ENCODE results near the gene SSR1.

The SSR1 gene

GRCh38 chr6:7273709-7274108 lies 39.3 kb downstream of the SSR1 start:
- no peak overlapping the region for H3K4me3 ChIP-seq (ENCODE audit: control insufficient read depth, low read depth, low read length)
- no peak for DNase-seq (ENCODE audit: low read depth)
- no peak for TF ChIP-seq CTCF (conservative IDR thresholded peaks at IDR 0.05; ENCODE audit: control insufficient read depth, insufficient read depth, low read depth, low read length)

- no peak for TF ChIP-seq CTCF (conservative IDR thresholded peaks at IDR 0.05; ENCODE audit: control insufficient read depth, insufficient read depth, low read depth, low read length)
- no peak for DNase-seq (ENCODE audit: low read depth)
- H3K4me3 ChIP-seq (ENCODE audit: control insufficient read depth, low read depth, low read length) = no peak overlapping the region
Observed at GRCh38 chr6:7271205-7271534, 41.8 kb downstream of the SSR1 start.

- TF ChIP-seq CTCF (conservative IDR thresholded peaks at IDR 0.05; ENCODE audit: control insufficient read depth, insufficient read depth, low read depth, low read length) = no peak
- no peak for DNase-seq (ENCODE audit: low read depth)
- no peak overlapping the region for H3K4me3 ChIP-seq (ENCODE audit: control insufficient read depth, low read depth, low read length)
Observed at GRCh38 chr6:7270320-7271204, 42.4 kb downstream of the SSR1 start.

GRCh38 chr6:7269816-7270215 lies 43.2 kb downstream of the SSR1 start:
- no peak for TF ChIP-seq CTCF (conservative IDR thresholded peaks at IDR 0.05; ENCODE audit: control insufficient read depth, insufficient read depth, low read depth, low read length)
- DNase-seq (ENCODE audit: low read depth) = no peak
- no peak overlapping the region for H3K4me3 ChIP-seq (ENCODE audit: control insufficient read depth, low read depth, low read length)

- DNase-seq (ENCODE audit: low read depth) = no peak
- TF ChIP-seq CTCF (conservative IDR thresholded peaks at IDR 0.05; ENCODE audit: control insufficient read depth, insufficient read depth, low read depth, low read length) = no peak
- H3K4me3 ChIP-seq (ENCODE audit: control insufficient read depth, low read depth, low read length) = no peak overlapping the region
Observed at GRCh38 chr6:7268816-7269555, 44.0 kb downstream of the SSR1 start.

GRCh38 chr6:7268362-7268761 lies 44.6 kb downstream of the SSR1 start:
- no peak for DNase-seq (ENCODE audit: low read depth)
- no peak for TF ChIP-seq CTCF (conservative IDR thresholded peaks at IDR 0.05; ENCODE audit: control insufficient read depth, insufficient read depth, low read depth, low read length)
- no peak overlapping the region for H3K4me3 ChIP-seq (ENCODE audit: control insufficient read depth, low read depth, low read length)
